Measurements from ENCODE around the gene VAT1.
"Not testable (repeated sequence)": the region's sequence is repeated elsewhere in the genome, so short reads cannot be mapped to it uniquely, and the experiment has no call there.

The VAT1 gene

GRCh38 chr17:43021741-43022512, at the start of gene VAT1:
VAT1 (minus strand) TSS chr17:43022385; CDS start chr17:43022322, 63 bp downstream.
- DNase-seq (ENCODE audit: low spot score), result peak; percentile 54

- DNase-seq (ENCODE audit: low spot score), result no peak
These were observed 48.7 kb upstream of the VAT1 start for GRCh38 chr17:43070872-43071271.

GRCh38 chr17:43070257-43070656, 48.1 kb upstream of the VAT1 start:
- DNase-seq (ENCODE audit: low spot score), result no peak

GRCh38 chr17:43069368-43069898, 47.2 kb upstream of the VAT1 start:
- no peak for DNase-seq (ENCODE audit: low spot score)

- DNase-seq (ENCODE audit: low spot score), result no peak
These were observed 46.6 kb upstream of the VAT1 start for GRCh38 chr17:43068570-43069367.

GRCh38 chr17:43062984-43063638, 40.9 kb upstream of the VAT1 start:
- no peak for DNase-seq (ENCODE audit: low spot score)

DNA sequence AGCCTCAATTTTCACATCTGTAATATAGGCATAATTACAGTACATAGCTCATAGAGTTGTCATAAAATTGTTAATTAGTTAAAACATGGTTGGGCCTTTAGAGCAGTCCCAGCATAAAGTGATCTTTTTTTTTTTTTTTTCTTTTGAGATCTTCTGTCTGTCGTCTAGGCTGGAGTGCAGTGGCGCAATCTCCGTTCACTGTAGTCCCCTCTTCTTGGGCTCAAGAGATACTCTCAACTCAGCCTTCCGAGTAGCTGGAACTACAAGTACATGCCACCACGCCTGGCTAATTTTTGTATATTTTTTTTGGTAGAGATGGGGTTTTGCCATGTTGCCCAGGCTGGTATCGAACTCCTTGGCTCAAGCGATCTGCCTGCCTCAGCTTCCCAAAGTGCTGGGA, 33.9 kb upstream of the VAT1 start:
- DNase-seq (ENCODE audit: low spot score), result no peak

- not testable (repeated sequence) for DNase-seq (ENCODE audit: low spot score)
These were observed 30.8 kb upstream of the VAT1 start for GRCh38 chr17:43053008-43053407.

- DNase-seq (ENCODE audit: low spot score), result no peak
These were observed 29.8 kb upstream of the VAT1 start for GRCh38 chr17:43051969-43052368.

DNA sequence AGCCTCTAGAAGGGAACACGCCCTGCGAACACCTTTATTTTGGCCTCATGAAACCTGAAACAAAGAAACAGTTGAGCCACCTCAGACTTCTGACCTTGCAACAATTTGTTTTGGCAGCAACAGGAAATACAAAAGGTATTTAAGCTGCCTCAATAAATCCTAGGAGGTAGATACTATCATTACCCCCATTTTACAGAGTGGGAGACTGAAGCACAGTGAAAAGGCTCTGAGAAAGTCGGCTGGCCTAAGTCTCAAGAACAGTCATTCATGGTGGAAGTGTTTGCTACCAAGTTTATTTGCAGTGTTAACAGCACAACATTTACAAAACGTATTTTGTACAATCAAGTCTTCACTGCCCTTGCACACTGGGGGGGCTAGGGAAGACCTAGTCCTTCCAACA, 21.8 kb upstream of the VAT1 start:
- DNase-seq (ENCODE audit: low spot score), result no peak

GRCh38 chr17:43043307-43043706, 21.1 kb upstream of the VAT1 start:
- no peak for DNase-seq (ENCODE audit: low spot score)

- no peak for DNase-seq (ENCODE audit: low spot score)
These were observed 19.9 kb upstream of the VAT1 start for GRCh38 chr17:43042025-43042628.

DNA sequence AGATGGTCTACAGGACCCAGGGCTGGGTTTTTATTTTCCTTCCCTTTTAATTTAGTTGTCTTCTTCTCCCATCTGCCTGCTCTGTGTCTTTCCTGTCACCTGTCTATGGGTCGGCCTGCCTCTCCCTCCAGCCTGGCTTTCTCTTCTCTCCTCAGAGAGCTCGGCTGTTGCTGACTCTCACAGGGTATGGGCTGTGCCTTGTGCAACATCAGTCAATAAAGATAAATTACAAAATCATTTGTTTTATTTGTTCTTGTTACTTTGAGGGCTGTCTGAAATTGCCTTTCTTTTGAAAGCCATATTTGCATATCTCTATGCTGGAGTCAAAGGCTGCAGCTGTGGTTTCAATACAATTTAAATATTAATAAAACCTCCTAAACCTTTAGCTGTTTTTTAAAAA, 18.5 kb upstream of the VAT1 start:
- no peak for DNase-seq (ENCODE audit: low spot score)

- no peak for DNase-seq (ENCODE audit: low spot score)
These were observed 17.5 kb upstream of the VAT1 start for GRCh38 chr17:43039646-43040045.

- no peak for DNase-seq (ENCODE audit: low spot score)
These were observed 12.7 kb upstream of the VAT1 start for GRCh38 chr17:43034894-43035293.

GRCh38 chr17:43033948-43034881, 12.0 kb upstream of the VAT1 start:
- DNase-seq (ENCODE audit: low spot score), result no peak

DNA sequence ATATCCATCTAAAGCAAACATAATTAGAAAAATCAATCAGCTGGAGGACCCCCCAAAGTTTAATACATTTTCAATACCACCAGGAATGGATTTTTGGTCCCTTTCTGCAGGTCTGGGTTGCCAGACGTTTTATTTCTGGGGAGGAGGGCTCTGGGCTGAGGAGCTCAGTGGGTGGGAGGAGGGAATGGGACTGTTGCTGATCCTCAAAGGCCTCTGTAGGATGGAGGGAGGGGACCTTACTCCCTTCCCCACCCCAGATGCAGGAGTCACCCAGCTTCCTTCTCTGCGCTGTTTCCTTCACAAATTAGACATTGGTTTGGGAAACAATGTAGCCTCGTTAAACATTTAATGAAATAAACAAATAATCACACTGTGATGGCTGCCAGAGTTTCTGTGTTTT, 9.5 kb upstream of the VAT1 start:
- DNase-seq (ENCODE audit: low spot score), result no peak

GRCh38 chr17:43030137-43030767, 8.1 kb upstream of the VAT1 start:
- DNase-seq (ENCODE audit: low spot score), result no peak

DNA sequence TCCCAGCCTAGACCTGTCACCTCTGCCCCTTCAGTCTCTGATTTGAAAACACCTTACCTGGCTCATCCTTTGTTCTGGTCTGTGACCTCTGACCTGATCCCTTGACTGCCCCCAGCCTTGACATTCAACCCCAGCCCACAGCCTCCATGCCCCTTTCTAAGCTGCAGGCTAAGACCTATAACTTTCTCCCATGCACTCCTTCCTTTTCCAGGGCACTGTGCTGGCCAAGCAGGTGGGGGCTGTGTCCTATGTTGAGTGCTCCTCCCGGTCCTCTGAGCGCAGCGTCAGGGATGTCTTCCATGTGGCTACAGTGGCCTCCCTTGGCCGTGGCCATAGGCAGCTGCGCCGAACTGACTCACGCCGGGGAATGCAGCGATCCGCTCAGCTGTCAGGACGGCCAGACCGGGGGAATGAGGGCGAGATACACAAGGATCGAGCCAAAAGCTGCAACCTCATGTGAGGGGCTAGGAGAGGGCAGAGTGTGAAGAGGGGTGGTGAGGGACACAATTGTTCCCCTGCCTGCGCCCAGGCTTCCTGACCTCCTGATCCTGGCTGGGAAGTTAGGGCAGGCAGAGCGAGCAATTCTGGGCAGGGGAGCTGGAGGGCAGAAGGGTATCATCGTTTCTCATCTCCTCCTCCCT, 6.2 kb upstream of the VAT1 start:
- DNase-seq (ENCODE audit: low spot score), result no peak
